AG04450 (cell line): Measurements from ENCODE around the gene SYT6. TPM values are rescaled to one million over a fixed set of nuclear protein-coding genes. Genes with fewer than 3 reads are reported as not detected.

Experiments
- CTCF ChIA-PET: fragments of 300-600, 350-600 bp; formaldehyde crosslinking; extraction: SDS; loops from one replicate; lab custom pipeline; 2022; ENCODE audit warnings: antibody characterized with exemption, inconsistent platforms; lab: Charles Lee
- POLR2A ChIA-PET: fragments of 350-600 bp; formaldehyde crosslinking; extraction: SDS; loops from one replicate; lab custom pipeline; 2021; ENCODE audit warnings: antibody characterized with exemption, inconsistent platforms; lab: Yijun Ruan, JAX
- DNase-seq: peaks from one replicate; pipeline ENCODE4 v3.0.0-alpha.2; 2011; ENCODE audit warnings: low read depth, low spot score
- H3K27ac ChIP-seq: one replicate; pipeline ENCODE4 v1.5.1; 2012; ENCODE audit warnings: low read depth, low read length, control low read depth
- H3K27me3 ChIP-seq: one replicate; pipeline ENCODE4 v1.6.0; 2012; ENCODE audit warnings: low read length; ENCODE audit not compliant: control insufficient read depth, insufficient read depth
- H3K4me3 ChIP-seq: 2 replicates; pipeline ENCODE4 v1.5.1; 2011; ENCODE audit warnings: mild to moderate bottlenecking, low read depth, low read length, control low read depth
- H3K9me3 ChIP-seq: 2 replicates; pipeline ENCODE4 v1.5.1; 2012; ENCODE audit warnings: low read length; ENCODE audit not compliant: control insufficient read depth, insufficient read depth
- CTCF ChIP-seq: IDR thresholded peaks from 2 replicates; pipeline ENCODE4 v1.5.1; 2011; ENCODE audit warnings: low read depth, low read length, control low read depth, inconsistent platforms
- polyA plus RNA-seq: library from polyadenylated mRNA; depleted of rRNA; stranded (reverse); fragments of >200 nt; gene quantifications from 2 replicates; pipeline ENCODE4 v1.2.3, GENCODE V29; 2011

SYT6 gene
- polyA plus RNA-seq, 1 experiment: not detected

- no peak for TF ChIP-seq CTCF
- H3K27me3 ChIP-seq: peaks cover 79% of the 10 kb centered on the region
- peaks cover 8% of the 10 kb centered on the region; the same call in 1 of the 2 replicates for H3K9me3 ChIP-seq
- H3K4me3 ChIP-seq: no peak overlapping the region
- DNase-seq: no peak
- no peak overlapping the region for H3K27ac ChIP-seq
- ChIA-PET POLR2A (no interaction called here), CTCF (interaction anchor here (1.3 kb wide), 1 partner anchor 172 kb away, joined by 3 read pairs; no protein-coding TSS in a partner anchor)
These were observed 1.6 kb downstream of the SYT6 start for GRCh38 chr1:114152089-114152507.

GRCh38 chr1:114150016-114150415, 3.7 kb downstream of the SYT6 start:
- Histone ChIP-seq H3K9me3 (peaks cover 5% of the 10 kb centered on the region; the same call in 1 of the 2 replicates), H3K27me3 (peaks cover 68% of the 10 kb centered on the region), H3K27ac (no peak overlapping the region), H3K4me3 (no peak overlapping the region)
- POLR2A ChIA-PET: no interaction called here
- DNase-seq: no peak
- CTCF ChIA-PET: interaction anchor here (2.1 kb wide), 1 partner anchor 133 kb away, joined by 5 read pairs; no protein-coding TSS in a partner anchor
- TF ChIP-seq CTCF: no peak

- H3K27ac ChIP-seq: no peak overlapping the region
- no peaks in the 10 kb centered on the region; the same call in 1 of the 2 replicates for H3K9me3 ChIP-seq
- H3K4me3 ChIP-seq: no peak overlapping the region
- TF ChIP-seq CTCF: no peak
- ChIA-PET CTCF (interaction anchor here (0.7 kb wide), 1 partner anchor 134 kb away, joined by 3 read pairs; no protein-coding TSS in a partner anchor), POLR2A (no interaction called here)
- H3K27me3 ChIP-seq: peaks cover 60% of the 10 kb centered on the region
- DNase-seq: no peak
These were observed 4.5 kb downstream of the SYT6 start for GRCh38 chr1:114149211-114149610.

GRCh38 chr1:114145504-114146151, 8.0 kb downstream of the SYT6 start:
- POLR2A ChIA-PET: no interaction called here
- no peak for TF ChIP-seq CTCF
- no peak for DNase-seq

GRCh38 chr1:114144016-114144415, 9.7 kb downstream of the SYT6 start:
- Histone ChIP-seq H3K27me3 (peaks cover 18% of the 10 kb centered on the region), H3K27ac (no peak overlapping the region), H3K4me3 (no peak overlapping the region), H3K9me3 (no peaks in the 10 kb centered on the region)
- CTCF ChIA-PET: no interaction called here
- TF ChIP-seq CTCF: no peak
- POLR2A ChIA-PET: no interaction called here
- no peak for DNase-seq

More at GRCh38 chr1:114145504-114146151, 8.0 kb downstream of the SYT6 start:
- no peaks in the 10 kb centered on the region for H3K9me3 ChIP-seq
- CTCF ChIA-PET: no interaction called here
- H3K27ac ChIP-seq: no peak overlapping the region
- peaks cover 27% of the 10 kb centered on the region for H3K27me3 ChIP-seq
- no peak overlapping the region for H3K4me3 ChIP-seq
